Measurements from ENCODE around the gene FAM89A.

- no peak for TF ChIP-seq EZH2phosphoT487 (IDR thresholded peaks at IDR 0.05; ENCODE audit: low read length)
- no peak for TF ChIP-seq CTCF (IDR thresholded peaks at IDR 0.05; ENCODE audit: low read length)
- TF ChIP-seq EZH2 (optimal IDR thresholded peaks at IDR 0.05; ENCODE audit: low read depth, low read length) = no peak
Measured at GRCh38 chr1:230985711-230986110, 54.3 kb downstream of the FAM89A start.

All from MM.1S (cell line).